ENCODE data around the gene COL4A6.

Gene COL4A6

DNA sequence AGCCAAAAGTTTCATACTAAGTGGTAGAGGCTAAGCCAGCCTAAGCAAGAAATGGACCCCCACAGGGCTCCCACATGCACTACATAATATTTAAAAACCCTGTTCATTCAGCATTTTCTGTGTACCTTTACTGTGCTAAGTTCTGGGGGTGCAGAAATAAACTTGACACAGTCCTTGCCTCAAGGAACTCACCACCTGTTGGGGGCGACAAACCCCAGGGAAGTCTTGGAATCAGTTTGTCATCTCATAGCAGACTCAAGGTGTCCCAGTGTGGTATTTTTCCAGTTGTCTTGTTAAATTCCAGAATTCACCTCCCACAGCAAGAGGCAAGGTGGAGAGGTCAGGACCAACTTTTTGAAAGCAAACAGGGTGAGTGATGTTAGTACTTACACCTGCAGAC is 303.5 kb downstream of the COL4A6 start:
- FAIRE-seq (no peak), DNase-seq (ENCODE audit: insufficient read length, low spot score) (no peak)
- no peak for TF ChIP-seq POLR2A (IDR thresholded peaks at IDR 0.05; ENCODE audit: low read depth, low read length)

DNA sequence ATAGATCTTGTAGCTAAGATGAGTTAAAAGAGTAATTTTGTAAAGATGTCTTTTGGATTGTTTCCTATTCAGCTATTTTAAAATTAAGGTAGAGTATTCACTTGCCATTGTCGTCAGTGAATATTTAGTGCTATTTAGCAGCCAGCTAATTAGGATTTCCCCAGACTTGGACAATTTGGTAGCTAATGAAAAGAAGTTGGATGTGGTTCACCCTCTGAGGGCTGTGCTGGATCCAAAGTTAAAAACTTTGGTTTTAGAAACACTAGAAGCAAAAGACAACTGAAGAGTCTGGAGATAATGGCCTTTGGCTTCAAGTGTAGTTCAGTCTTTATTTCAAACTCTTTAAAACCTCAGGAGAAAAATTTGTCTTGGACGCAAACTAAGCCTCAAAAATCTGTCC is 305.3 kb downstream of the COL4A6 start:
- TF ChIP-seq POLR2A (IDR thresholded peaks at IDR 0.05; ENCODE audit: low read depth, low read length) = no peak
- DNase-seq (ENCODE audit: insufficient read length, low spot score) (no peak), FAIRE-seq (no peak)

DNA sequence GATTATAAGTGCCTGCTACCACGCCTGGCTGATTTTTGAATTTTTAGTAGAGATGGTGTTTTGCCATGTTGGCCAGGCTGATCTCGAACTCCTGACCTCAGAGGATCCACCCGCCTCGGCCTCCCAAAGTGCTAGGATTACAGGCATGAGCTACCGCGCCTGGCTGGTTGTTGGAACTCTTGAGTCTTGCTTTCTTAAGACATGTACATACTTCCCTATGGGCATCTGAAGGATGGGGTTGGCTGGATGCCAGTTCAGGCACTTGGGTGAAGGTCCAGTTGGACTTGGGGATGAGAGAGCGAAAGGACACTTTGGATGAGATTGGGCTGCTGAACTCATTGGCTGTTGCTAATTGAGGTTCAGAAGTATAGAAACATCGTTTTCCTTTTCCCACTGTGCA is 306.2 kb downstream of the COL4A6 start:
- no peak for DNase-seq (ENCODE audit: insufficient read length, low spot score)
- no peak for FAIRE-seq
- TF ChIP-seq POLR2A (IDR thresholded peaks at IDR 0.05; ENCODE audit: low read depth, low read length) = no peak

DNA sequence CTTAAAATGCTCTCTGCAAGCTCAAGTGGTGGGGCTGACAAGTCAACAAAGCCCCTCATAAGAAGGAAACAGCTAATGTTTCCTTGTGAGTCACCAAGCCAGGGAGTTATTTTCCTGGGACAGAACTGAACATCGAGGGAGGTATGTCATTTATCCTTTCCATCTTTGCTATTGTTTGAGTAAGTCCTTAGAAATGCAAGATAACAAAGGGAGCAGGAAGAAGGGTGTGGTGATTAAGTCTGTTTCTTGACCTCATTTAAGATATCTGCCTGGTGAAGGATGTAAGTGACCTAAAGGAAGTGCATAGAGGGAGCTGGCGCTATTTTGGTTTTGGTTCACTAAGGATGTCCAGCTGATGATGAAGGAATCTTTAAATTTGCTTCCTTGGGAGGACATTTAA is 306.8 kb downstream of the COL4A6 start:
- FAIRE-seq = peak; percentile 78
- TF ChIP-seq POLR2A (IDR thresholded peaks at IDR 0.05; ENCODE audit: low read depth, low read length) = no peak
- DNase-seq (ENCODE audit: insufficient read length, low spot score) = peak; percentile 34

DNA sequence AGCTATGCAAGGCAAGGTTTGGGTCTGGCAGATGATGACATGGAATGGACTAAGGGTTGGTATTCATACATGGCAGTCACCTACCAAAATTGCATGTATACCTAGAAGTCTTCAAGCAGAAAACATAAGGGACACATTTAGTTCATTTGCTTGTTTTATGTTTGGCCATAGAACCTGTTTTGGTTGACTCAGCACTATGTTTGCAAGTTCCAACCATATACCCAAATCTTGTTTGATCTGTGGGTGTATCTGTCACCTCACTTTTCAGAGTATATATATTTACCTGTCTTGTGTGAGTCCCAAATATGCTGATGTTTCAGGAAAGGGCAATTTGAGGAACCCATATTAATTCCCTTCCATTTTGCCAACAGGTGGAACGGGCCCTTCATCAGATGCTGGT is 307.3 kb downstream of the COL4A6 start:
- FAIRE-seq (no peak), DNase-seq (ENCODE audit: insufficient read length, low spot score) (no peak)
- no peak for TF ChIP-seq POLR2A (IDR thresholded peaks at IDR 0.05; ENCODE audit: low read depth, low read length)

DNA sequence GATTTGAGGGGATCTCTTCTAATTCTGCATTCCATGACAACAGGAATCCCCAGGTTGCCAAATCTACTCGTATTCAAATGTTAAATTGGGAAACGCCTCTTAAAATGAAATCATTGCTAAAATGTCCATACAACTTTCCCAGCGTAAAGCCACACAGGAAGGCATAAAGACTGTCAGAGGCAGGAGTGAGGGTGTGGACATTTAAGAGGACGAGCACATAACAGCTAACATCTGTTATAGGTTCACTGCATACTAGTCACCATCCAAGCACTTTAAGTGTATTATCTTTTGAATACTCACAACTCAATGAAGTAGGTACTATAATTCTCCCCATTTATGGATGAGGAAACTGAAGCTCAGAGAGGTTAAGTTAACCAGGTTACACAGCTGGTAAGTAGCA is 311.1 kb downstream of the COL4A6 start:
- DNase-seq (ENCODE audit: insufficient read length, low spot score) = no peak
- no peak for FAIRE-seq
- no peak for TF ChIP-seq POLR2A (IDR thresholded peaks at IDR 0.05; ENCODE audit: low read depth, low read length)

DNA sequence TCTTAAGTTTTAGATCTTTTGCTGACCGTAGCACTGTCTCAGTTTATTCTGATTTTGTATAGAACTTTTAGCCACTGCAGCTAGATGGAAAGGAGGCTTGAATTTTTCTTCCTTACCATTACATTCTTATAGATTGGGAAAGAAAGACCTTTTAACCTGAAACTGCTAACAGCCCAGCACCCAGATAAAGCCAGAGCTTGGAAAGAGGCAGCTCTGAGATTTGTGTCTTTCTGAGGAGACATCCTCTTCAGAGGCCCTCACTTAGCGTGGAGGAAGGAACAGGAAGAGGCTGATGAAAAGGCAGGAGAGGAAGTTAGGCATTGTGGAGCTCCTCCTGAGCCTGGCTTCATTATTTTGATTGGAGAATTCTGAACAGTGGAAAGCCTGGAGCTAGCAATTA is 311.6 kb downstream of the COL4A6 start:
- DNase-seq (ENCODE audit: insufficient read length, low spot score) (no peak), FAIRE-seq (no peak)
- TF ChIP-seq POLR2A (IDR thresholded peaks at IDR 0.05; ENCODE audit: low read depth, low read length) = no peak

DNA sequence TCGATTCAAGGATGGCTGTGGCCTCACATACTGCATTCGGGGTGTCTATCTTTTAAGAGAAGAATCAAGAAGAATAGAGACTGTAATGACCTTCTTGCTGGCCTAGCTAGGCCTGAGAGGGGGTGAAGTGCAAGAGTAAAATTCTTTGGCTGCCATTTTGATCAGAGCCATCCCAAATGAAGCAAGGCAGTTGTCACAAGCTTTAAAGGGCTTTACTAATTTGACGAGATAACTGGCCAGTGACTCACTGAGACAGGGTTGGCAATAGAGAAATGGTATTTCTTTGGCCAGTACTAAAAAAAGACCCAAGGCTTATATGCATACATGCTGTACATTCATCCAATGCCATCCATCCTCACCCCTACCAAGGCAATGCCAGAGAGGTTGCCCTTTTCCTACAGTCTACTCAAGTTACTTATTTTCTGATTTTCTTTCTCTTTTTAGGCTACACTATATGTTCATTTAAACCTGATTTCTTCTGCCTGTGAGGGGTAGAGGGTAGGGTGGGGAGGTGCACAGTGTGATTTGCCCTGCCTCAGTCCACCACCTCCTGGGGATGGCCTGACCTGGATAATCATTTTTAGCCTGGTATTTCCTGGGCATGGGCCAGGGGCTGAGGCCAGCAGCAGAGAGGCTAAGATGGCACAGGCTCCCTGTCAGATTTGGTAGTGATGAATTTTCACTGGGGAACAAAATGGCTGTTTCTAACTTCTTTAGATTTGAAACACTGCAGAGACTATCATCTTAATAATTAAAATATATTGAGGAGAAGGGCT is 314.4 kb downstream of the COL4A6 start:
- DNase-seq (ENCODE audit: insufficient read length, low spot score) = no peak
- no peak for TF ChIP-seq POLR2A (IDR thresholded peaks at IDR 0.05; ENCODE audit: low read depth, low read length)
- FAIRE-seq = no peak

DNA sequence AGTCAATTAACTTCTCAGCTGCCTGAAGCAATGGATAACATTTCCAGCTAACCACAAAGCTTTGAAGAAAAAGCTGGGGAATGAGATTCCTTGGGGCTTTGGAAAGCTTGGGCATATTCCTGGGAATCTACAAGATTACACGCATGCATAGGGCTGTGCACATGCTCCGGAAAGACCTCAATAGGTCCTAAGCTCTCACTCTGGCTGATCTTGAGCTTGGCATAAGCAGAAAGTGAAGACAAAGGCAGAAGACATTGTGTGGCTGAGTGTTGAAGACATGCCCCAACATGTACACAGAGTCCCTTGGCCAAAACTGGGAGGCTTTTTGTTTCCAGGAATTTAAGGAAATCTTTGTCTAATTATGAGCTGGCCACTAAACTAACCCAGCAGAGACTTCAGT is 315.5 kb downstream of the COL4A6 start:
- no peak for TF ChIP-seq POLR2A (IDR thresholded peaks at IDR 0.05; ENCODE audit: low read depth, low read length)
- no peak for DNase-seq (ENCODE audit: insufficient read length, low spot score)
- no peak for FAIRE-seq

DNA sequence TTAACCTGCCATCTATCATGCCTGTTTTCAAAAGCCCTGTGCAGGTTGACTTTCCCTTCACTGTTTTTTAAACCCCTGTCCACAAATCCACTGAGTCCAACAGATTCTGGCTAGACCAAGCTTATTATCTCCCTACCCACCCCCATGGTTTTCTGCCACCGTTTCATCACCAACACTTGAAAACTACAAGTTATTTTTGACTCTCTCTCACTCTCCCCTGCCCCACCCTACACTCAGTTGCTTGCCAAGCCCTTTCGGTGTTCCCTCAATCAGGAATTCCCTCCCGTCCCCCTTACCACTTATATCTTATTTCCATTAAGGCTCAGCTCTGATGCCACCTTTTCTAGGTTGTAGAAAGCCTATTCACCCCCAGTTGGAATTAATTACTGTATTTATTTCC is 316.9 kb downstream of the COL4A6 start:
- DNase-seq (ENCODE audit: insufficient read length, low spot score) = no peak
- no peak for TF ChIP-seq POLR2A (IDR thresholded peaks at IDR 0.05; ENCODE audit: low read depth, low read length)
- no peak for FAIRE-seq

DNA sequence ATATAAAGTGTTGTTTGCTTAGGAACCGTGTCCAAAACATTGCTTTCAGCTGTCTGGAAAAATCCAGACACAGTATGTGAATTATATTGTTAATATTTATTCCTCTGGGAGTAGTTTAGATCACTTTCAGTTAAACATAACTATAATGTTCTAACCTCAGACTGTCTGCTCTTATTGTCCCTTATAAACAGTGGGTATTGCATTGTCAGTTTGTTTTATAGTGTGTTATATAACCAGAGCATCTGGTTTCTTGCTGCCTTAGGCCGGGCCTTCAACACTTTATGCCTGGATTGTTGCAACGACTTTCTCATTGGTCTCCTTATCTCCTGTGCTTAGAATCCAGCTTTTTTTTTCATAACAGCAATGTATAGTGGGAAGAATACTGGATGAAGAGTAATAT is 320.2 kb downstream of the COL4A6 start:
- FAIRE-seq (no peak), DNase-seq (ENCODE audit: insufficient read length, low spot score) (no peak)
- TF ChIP-seq POLR2A (IDR thresholded peaks at IDR 0.05; ENCODE audit: low read depth, low read length) = no peak

DNA sequence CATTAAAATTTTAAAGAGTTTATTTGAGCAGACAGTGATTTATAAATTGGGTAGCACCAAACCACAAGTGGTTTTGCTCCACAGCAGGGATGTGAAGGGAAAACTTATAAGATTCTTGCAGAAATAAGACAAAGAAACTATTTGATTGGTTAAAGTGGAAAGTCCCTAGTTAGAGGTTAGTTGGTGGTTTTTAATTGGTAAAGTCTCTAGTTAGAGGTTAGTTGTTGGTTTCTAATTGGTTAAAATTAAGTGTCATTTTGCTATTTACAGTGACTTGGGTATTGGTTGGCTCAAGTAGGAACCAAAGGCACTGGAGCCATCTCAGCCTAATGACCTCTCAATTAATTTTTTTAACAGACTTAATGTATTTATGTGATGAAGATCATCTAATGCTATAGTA is 323.7 kb downstream of the COL4A6 start:
- no peak for DNase-seq (ENCODE audit: insufficient read length, low spot score)
- FAIRE-seq = no peak
- TF ChIP-seq POLR2A (IDR thresholded peaks at IDR 0.05; ENCODE audit: low read depth, low read length) = no peak
